Hepatocyte (in vitro differentiated cells): Measurements from ENCODE around the gene EIF4B.

Experiments used
- EZH2phosphoT487 ChIP-seq: fragments of 200-600 bp; sonication (generic); IDR thresholded peaks from one replicate; pipeline ENCODE4 v1.6.1; 2018; ENCODE audit warnings: antibody characterized with exemption, mild to moderate bottlenecking, low read depth, moderate library complexity; ENCODE audit not compliant: unreplicated experiment, severe bottlenecking
- TF ChIP-seq, protein P1 (sequence below): fragments of 200-600 bp; sonication (generic); IDR thresholded peaks from 2 replicates; pipeline ENCODE4 v1.5.1; 2016; ENCODE audit warnings: antibody characterized with exemption, mild to moderate bottlenecking; ENCODE audit not compliant: poor library complexity

DNA sequence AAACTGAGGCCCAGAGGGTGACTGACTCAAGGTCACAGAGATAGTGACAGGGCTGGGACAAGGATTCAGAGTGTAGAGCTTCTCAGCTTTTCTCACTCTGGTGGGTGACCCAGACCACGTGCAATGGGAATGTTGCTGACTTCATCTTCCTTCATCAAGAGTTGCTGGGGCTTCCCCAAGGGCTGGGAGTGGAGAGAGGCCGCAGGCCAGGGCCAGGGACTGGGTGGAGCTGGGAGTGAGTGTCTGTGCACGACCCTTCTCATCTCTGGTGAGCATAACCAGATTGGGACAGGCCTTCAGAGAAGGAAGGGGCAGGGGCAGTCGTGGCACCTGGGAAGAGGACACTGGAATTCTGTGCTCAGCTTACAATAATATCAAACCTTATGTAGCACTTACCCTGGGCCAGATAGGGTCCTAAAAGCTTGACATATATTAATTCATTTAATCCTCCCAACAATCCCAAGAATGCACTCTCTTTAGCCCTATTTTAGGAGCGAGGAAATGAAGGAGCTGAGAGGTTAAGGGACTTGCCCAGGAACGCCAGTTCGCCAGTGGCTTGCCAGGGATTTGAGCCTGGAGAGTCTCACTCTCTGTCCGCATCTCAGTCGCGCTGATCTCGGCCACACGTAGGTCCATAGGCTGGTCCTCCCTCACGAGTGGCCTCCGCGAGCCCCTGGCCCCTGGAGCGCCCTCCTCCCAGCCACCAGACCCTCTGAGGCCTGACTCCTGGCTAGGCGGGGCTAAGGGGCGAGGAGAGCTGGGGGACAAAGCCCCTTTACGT is 41.5 kb upstream of the EIF4B start:
- TF ChIP-seq, protein P1, sequence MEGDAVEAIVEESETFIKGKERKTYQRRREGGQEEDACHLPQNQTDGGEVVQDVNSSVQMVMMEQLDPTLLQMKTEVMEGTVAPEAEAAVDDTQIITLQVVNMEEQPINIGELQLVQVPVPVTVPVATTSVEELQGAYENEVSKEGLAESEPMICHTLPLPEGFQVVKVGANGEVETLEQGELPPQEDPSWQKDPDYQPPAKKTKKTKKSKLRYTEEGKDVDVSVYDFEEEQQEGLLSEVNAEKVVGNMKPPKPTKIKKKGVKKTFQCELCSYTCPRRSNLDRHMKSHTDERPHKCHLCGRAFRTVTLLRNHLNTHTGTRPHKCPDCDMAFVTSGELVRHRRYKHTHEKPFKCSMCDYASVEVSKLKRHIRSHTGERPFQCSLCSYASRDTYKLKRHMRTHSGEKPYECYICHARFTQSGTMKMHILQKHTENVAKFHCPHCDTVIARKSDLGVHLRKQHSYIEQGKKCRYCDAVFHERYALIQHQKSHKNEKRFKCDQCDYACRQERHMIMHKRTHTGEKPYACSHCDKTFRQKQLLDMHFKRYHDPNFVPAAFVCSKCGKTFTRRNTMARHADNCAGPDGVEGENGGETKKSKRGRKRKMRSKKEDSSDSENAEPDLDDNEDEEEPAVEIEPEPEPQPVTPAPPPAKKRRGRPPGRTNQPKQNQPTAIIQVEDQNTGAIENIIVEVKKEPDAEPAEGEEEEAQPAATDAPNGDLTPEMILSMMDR: no peak
- TF ChIP-seq EZH2phosphoT487: no peak
